Muscle of arm (tissue), 12 donors: ENCODE measurements around the gene NELFB. TPM values are rescaled to one million over a fixed set of nuclear protein-coding genes. Genes with fewer than 3 reads are reported as not detected.

Source experiments
- polyA plus RNA-seq, 12 donors: library from polyadenylated mRNA; unstranded; fragments of 120-200 nt; gene quantifications; one replicate each; pipeline ENCODE4 v1.2.1, GENCODE V29; 2013; ENCODE audit not compliant: insufficient read length in 12 of 12

NELFB gene
- polyA plus RNA-seq, 12 donors: 31.1 to 52.0 (median 39.2) TPM; not detected in 1

Other genes with a start within 250 kb of the NELFB start
- 10 to 100 TPM in 11 of 12 donors, not detected in 1; 10.1 to 28.9 (median 13.0) TPM for gene ABCA2, start 227.1 kb upstream of the NELFB start, polyA plus RNA-seq
- under 1 TPM in 3 of 12 donors, not detected in 9; 0.05 to 0.45 (median 0.08) TPM for gene FUT7, start 223.2 kb upstream of the NELFB start, polyA plus RNA-seq
- 10 to 100 TPM in 11 of 12 donors, not detected in 1; 26.6 to 48.0 (median 30.3) TPM for gene NPDC1, start 209.2 kb upstream of the NELFB start, polyA plus RNA-seq
- 10 to 100 TPM in 7 of 12 donors, 1 to 10 TPM in 4, not detected in 1; 8.6 to 21.8 (median 12.8) TPM for gene ENTPD2, start 201.3 kb upstream of the NELFB start, polyA plus RNA-seq
- 1 to 10 TPM in 11 of 12 donors, not detected in 1; 2.0 to 8.0 (median 3.3) TPM for gene SAPCD2, start 184.8 kb upstream of the NELFB start, polyA plus RNA-seq
- gene UAP1L1, start 177.8 kb upstream of the NELFB start, polyA plus RNA-seq: 1 to 10 TPM in 10 of 12 donors, not detected in 2; 1.4 to 3.8 (median 1.8) TPM
- gene MAN1B1, start 168.3 kb upstream of the NELFB start, polyA plus RNA-seq: 10 to 100 TPM in 11 of 12 donors, not detected in 1; 34.2 to 65.1 (median 37.7) TPM
- gene DPP7, start 140.6 kb upstream of the NELFB start, polyA plus RNA-seq: 10 to 100 TPM in 11 of 12 donors, not detected in 1; 16.7 to 86.0 (median 23.7) TPM
- under 1 TPM in 4 of 12 donors, not detected in 8; 0.09 to 0.84 (median 0.14) TPM for gene GRIN1, start 116.2 kb upstream of the NELFB start, polyA plus RNA-seq
- not detected for gene LRRC26, start 85.3 kb upstream of the NELFB start, polyA plus RNA-seq
- not detected for gene TMEM210, start 83.3 kb upstream of the NELFB start, polyA plus RNA-seq
- 10 to 100 TPM in 11 of 12 donors, not detected in 1; 21.1 to 36.5 (median 30.4) TPM for gene ANAPC2, start 66.8 kb upstream of the NELFB start, polyA plus RNA-seq
- 10 to 100 TPM in 11 of 12 donors, not detected in 1; 36.2 to 86.3 (median 45.8) TPM for gene SSNA1, start 66.7 kb upstream of the NELFB start, polyA plus RNA-seq
- gene TPRN, start 54.6 kb upstream of the NELFB start, polyA plus RNA-seq: 10 to 100 TPM in 2 of 12 donors, 1 to 10 TPM in 9, not detected in 1; 4.2 to 10.4 (median 7.9) TPM
- gene TMEM203, start 49.7 kb upstream of the NELFB start, polyA plus RNA-seq: 10 to 100 TPM in 11 of 12 donors, not detected in 1; 20.7 to 39.2 (median 31.1) TPM
- gene NDOR1, start 49.6 kb upstream of the NELFB start, polyA plus RNA-seq: 10 to 100 TPM in 2 of 12 donors, 1 to 10 TPM in 9, not detected in 1; 4.9 to 13.3 (median 6.9) TPM
- 1 to 10 TPM in 10 of 12 donors, not detected in 2; 1.7 to 7.1 (median 2.3) TPM for gene RNF208, start 33.1 kb upstream of the NELFB start, polyA plus RNA-seq
- 1 to 10 TPM in 9 of 12 donors, under 1 TPM in 1, not detected in 2; 0.91 to 3.2 (median 2.1) TPM for gene CYSRT1, start 30.2 kb upstream of the NELFB start, polyA plus RNA-seq
- gene RNF224, start 27.8 kb upstream of the NELFB start, polyA plus RNA-seq: 1 to 10 TPM in 7 of 12 donors, under 1 TPM in 3, not detected in 2; 0.66 to 2.9 (median 1.3) TPM
- gene SLC34A3, start 24.4 kb upstream of the NELFB start, polyA plus RNA-seq: 1 to 10 TPM in 6 of 12 donors, under 1 TPM in 4, not detected in 2; 0.43 to 1.6 (median 1.0) TPM
- 100 to 1,000 TPM in 11 of 12 donors, not detected in 1; 121 to 306 (median 157) TPM for gene TUBB4B, start 14.0 kb upstream of the NELFB start, polyA plus RNA-seq
- gene STPG3, start 4.0 kb upstream of the NELFB start, polyA plus RNA-seq: under 1 TPM in 6 of 12 donors, not detected in 6; 0.24 to 0.54 (median 0.30) TPM
- 10 to 100 TPM in 1 of 12 donors, 1 to 10 TPM in 10, not detected in 1; 3.5 to 14.8 (median 4.4) TPM for gene TOR4A, start 22.4 kb downstream of the NELFB start, polyA plus RNA-seq
- gene NRARP, start 46.9 kb downstream of the NELFB start, polyA plus RNA-seq: 10 to 100 TPM in 2 of 12 donors, 1 to 10 TPM in 9, not detected in 1; 2.6 to 28.7 (median 4.3) TPM
- gene EXD3, start 167.8 kb downstream of the NELFB start, polyA plus RNA-seq: 10 to 100 TPM in 8 of 12 donors, 1 to 10 TPM in 3, not detected in 1; 6.7 to 21.6 (median 11.6) TPM
- 1 to 10 TPM in 10 of 12 donors, not detected in 2; 1.4 to 3.1 (median 2.4) TPM for gene NOXA1, start 168.1 kb downstream of the NELFB start, polyA plus RNA-seq
- gene ENTPD8, start 186.0 kb downstream of the NELFB start, polyA plus RNA-seq: 1 to 10 TPM in 1 of 12 donors, under 1 TPM in 10, not detected in 1; 0.11 to 6.2 (median 0.34) TPM
- 10 to 100 TPM in 11 of 12 donors, not detected in 1; 13.4 to 40.8 (median 17.9) TPM for gene NSMF, start 204.0 kb downstream of the NELFB start, polyA plus RNA-seq